D341Med (cell line): ENCODE data around the gene SELENOK.

Source experiments
- DNase-seq: peaks from one replicate; pipeline ENCODE4 v3.0.0; 2012; ENCODE audit warnings: low spot score

SELENOK gene

DNA sequence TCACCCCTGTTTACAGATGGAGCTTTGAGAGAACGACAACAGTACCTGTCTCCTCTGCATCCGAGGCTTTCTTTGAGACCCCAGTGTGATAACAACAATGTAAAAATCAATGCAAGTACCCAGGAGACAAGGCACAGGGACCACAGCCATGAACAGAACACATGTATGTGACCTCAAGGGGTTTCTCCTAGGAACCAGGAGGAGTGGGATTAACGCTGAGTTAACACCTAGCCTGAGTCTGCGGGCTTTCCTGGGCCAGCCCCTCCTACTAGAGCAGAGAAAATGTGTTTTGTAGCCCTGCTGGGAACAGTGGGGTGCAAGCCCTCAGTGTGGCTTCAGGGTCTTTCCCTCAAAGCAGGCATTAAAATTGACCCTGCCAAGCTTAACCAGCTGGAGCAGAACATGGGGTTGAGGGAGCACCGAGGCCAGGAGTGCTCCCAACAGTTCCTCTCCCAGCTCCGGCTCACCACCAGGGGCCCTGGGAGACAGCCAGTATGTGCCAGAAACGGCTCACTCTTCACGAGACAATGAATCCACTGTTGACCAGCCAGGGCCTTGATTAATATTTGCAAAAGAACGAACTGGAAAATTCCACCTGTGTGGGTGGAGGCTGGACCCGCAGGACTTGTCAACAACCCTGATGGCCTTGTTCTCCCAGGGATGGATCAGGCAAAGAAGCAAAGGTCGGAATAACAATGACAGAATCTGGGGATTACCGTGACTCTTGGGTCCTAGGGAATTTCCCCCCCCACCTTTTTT, 49.0 kb downstream of the SELENOK start:
- DNase-seq, result no peak

DNA sequence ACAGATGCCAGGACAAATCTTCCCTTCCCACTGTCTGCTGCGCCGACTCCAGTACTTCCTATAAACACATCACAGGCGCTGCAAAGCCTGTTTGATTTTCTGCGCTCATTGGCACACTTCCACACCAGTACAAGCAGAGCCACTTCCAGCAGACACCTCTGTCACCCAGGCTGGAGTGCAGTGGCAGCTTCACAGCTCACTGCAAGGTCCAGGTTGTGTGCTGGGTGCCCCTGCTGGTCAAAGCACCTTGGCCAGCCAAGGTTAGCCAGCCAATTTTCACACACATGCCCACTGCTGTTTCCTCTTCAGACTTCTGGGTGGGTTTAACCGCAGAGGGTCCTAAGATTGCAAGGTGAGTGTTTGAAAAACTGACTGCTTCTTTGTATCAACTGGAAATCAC, 50.4 kb downstream of the SELENOK start:
- peak; percentile 19 for DNase-seq

DNA sequence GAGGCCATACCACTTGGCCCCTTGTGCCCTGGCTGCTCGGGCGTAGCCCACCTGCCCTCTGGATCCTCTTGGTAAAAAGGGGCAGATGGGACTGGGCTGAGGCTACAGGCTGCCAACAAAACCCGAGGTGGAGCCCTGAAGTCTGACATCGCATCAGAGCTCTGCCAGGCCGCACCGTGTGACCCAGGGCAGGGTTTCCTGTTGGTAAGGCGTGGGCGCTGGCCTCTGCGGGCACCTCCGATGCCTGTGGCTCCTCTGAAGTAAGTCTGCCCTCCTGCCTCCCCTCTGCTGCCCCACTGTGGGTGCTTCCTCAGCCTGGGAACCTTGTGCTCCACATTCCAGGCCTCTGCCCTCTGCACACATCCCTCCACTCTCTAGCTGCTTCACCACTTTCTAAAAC, 54.3 kb downstream of the SELENOK start:
- DNase-seq, result no peak

DNA sequence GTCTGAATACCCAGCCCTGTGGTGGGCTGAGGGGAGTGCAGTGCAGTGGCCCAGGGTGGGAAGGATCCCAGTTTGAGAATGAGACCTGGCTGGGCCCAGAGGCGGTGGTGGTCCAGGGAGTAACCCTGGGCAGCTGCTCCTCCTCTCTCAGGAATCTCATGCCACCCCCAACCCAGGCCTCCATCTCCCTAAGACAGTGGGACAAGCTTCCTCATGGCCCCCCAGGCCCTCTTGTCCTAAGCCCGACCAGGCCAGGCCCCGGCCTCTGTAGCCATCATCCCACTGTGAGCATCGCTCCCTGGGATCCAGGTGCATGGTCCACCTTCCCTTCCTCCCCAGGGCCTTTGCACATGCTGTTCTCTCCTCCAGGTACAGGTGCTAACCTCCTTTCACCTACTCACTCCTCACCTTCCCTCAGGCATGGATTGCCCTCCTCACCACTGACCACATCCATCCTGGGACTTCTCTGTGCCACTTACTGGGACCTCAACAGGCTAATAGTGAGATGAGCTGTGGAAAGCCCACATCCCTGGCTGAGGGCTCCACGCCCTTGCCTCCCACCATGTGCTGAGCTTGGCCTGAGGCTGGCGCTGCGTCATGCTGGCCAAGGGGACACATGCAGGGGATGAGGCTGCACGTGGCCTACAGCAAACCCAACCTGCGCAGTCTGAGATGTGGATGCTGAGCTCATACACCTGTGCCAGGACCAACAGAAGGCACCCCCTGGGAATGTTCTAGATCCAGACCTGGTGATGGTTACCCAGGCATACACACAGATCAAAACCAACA, 55.4 kb downstream of the SELENOK start:
- DNase-seq, result no peak

DNA sequence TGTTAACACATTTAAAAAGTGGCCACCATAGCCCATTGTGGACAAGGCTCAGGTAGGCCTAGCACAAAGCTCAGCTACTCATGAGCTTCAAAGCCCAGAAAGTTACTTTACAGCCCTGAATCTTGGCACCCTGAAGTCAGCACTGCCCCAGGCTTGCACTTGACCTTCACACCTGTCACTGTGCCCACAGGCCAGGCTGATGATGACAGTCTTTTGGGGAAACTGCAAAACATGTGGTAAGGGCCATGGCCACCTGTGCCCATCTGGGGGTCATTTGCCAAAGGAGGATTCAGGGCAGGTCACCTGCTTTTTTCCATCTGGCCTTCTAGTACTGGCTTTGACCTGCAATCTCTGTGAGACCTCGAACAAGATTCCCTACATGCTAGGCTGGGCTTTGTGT, 56.4 kb downstream of the SELENOK start:
- DNase-seq, result no peak

DNA sequence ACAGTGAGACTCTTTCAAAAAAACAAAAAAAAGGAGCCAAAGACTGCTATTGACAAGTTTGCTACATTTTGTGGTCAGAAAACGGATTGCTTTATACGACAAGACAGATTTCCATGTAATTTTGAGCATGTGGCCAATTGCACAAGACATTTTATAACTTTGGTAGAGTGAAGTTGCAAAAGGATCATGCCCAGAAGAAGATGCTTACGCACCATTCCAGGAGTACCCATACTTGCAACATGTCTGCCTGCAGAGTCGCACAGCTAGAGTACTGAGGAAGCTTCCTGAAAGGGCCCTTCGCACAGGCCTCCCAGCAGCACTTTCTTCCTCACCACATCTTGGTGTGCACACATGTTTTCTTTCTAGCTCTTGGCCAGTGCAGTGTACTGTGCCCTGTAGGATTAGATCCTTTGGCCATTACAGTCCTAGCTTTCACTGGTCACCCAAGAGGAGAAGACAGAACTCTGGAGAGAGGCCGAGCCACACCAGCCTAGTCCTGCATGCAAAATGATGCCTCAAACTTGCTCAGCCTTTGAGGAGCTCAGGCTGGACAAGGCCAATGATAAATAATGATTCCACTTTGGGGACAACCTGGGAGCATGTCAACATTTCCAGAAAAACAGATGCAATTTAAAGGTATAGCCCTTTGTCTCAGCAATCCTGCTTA, 57.1 kb downstream of the SELENOK start:
- no peak for DNase-seq
